NCI-H2029 (cell line): ENCODE results near the gene PKN1.
"Not testable (repeated sequence)": the region's sequence is repeated elsewhere in the genome, so short reads cannot be mapped to it uniquely, and the experiment has no call there.

ENCODE experiments used
- DNase-seq: peaks from one replicate; lab custom pipeline; 2025; lab: John Stamatoyannopoulos, UW

The PKN1 gene

DNA sequence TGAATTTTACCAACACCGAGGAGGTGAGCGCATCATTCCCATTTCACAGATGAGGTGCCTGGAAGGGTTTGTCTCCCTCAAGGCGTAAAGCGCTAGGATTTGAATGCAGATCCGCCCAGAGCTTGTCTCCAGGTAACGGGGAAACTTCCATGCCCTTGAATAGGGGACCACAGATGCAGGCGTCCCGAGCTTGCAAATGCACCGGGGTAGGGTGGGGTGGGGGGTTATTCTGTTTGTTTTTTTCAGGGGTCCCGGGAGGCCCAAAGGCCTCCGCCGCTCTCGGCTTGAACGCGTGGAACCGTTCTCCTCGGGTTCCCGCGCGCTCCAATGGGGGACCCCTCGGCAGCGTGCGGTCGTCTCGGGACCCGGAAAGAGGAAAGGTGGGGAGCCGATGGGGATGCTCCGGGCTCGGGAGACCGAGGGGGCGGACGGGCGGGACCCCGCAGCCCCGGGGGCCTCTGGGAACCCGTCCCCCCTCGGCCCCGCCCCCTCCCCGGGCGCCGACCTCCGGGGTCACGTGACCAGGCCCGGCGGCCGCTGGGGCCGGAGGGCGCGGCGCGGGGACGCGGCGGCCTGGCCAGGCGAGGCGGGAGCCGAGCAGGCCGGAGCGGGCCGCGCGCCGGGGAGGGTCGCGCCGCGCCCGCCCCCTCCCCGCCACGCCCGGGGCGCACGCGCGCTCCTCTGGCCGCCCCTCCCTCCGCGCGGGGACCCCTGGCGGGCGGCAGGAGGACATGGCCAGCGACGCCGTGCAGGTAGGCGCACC is at the start of gene PKN1:
Gene PKN1, plus strand, starts transcription at position 516 of the 763 bp plus-strand sequence. Its CDS starts 216 bp downstream, at position 732.
- peak; percentile 61 for DNase-seq

DNA sequence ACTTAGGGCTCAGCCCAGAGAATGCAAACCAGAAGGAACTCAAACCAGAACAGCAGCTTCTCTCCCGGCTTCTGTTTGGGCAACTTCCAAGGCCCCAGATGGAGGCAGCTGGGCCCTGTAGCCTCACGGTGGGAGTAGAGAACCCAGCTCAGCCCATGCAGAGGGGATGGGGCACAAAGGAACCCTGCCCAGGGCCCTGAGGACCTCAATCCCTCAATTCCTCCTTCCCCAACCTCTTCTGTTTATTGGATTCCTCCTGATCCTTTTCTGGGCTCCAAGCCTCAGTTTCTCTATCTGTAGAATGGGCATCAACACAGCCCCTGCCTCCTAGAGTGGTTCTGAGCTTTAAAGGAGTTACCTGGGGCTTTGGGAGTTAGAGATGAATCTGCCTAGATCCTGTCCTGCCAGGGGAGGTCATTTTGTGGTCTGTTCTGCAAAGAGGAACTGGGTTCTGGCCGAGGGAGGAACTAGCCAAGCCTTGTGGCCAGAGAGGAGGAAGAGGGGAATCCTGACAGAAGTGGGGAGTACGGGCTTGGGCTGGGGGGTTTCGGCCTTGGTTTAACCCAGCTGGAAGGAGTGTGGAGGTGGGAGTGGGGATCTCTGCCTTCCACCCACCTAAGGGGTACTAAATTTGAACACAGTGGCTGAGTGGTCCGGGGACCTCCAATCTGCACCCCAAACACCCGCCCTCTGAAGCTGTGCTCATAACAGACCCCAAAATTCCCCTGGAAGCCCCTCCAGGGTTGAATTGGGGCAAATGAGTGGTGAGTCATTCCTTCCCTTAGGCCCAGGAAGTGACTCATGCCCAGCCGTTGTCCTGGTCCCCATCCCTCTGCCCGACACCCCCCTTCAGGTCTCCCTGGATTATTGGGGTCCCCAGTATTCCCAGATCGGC is 49.2 kb upstream of the PKN1 start:
- no peak for DNase-seq

DNA sequence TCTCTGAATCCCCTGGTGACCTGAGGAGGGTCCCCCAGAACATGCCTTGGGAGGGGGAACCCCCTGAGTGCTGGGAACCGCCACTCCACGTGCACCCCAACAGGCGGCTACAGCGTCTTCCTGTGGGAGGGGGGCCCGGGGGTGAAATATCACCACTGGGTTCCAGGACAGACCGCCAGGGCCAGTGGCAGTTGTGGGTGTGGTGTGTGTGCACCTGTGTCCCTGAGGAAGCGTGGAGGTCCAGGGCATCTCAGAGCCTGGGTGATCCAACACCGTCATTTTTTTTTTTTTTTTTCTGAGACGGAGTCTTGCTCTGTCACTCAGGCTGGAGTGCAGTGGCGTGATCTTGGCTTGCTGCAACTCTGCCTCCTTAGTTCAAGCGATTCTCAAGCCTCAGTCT is 47.6 kb upstream of the PKN1 start:
- no peak for DNase-seq

DNA sequence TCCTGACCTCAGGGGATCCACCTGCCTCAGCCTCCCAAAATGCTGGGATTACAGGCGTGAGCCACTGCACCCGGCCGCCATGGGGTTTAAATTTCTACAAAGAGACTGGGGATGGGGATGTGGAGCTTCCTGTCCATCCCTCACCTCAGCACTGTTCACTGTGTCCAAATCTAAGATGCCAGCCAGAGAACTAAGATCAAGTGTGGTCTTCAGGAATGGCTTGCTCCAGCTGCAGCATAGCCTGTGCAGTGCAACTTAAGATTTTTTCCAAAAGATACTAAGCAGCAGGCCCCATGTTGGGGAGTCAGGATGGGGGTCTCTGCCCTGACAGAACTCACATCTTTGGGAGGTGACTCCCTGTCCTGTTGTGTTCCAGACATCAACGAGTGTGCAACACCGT is 42.6 kb upstream of the PKN1 start:
- no peak for DNase-seq

DNA sequence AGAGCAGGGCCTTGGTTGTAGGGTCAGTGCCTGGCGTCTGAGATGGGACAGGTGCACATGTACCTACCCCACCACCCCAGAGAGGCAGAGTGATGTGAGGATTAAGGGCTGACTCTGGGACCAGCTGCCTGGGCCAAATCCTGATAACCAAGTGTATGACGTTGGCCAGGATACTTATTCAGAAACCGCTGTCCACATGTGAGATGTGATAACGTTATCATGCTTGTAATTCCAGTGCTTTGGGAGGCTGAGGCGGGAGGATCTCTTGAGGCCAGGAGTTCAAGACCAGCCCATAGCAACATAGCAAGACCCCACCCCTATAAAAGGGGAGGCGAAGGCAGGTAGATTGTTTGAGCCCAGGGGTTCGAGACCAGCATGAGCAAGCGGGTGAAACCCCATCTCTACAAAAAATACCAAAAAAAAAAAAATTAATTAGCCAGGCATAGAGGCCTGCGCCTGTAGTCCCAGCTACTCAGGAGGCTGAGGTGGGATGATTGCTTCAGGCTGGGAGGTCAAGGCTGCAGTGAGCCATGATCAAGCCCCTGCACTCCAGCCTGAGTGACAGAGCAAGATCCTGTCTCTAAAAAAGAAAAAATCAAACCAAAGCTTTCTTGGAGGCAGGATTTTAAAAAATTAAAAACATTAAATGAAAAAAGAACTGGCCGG is 41.8 kb upstream of the PKN1 start:
- no peak for DNase-seq

DNA sequence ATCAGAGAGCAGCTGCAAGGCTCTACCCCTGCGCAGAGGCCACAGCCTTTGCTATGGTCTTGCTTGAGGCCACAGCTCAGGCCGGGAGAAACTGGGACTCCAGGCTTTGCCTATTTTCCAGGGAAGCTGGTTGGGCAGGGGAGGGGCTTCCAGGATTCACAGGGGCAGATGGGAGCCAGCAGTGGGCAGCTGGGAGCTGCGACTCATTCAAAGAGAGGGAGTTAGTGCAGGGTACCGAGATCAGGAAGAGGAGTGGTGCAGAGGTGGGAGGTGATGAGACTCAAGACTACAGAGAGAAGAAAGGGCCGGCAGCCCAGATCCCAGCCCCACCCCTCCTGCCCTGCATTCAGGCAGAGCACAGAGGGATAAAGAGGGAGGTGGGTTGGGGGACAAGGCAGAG is 39.8 kb upstream of the PKN1 start:
- no peak for DNase-seq

DNA sequence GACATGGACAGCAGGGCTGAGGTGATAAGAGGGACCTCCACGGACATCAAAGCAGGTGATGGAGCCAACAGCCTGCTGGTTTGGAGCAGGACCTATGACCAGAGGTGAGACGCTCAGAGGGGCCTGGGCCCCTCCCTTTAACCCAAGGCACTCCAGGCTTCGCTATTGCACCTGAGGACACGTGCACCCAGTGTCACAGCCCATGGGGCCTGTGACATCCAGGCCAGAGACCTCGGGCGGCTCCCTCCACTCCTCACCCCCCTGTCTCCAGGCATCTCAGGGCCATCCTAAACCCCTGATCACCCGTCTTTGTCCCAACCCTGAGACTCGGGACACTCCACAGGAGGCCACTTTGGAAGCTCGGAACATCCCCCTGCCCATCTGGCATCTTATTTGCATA is 38.9 kb upstream of the PKN1 start:
- DNase-seq = no peak

DNA sequence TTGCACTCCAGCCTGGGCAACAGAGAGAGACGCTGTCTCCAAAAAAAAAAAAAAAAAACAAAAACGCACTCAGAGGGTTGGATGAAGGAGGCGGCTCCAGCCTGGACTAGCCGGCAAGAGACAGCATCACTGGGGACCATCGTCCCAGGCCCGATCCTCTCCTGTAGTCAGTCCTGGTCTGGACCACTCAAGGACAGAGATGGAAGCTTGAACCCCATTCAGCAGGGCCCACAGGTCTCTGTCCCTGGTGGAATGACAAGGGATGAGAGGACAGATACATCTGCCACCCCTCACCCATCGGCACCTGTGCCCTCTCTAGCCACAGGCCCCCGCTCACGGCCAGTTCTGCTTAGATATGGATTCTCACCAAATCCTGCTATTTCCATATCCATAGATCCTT is 37.8 kb upstream of the PKN1 start:
- DNase-seq = no peak

DNA sequence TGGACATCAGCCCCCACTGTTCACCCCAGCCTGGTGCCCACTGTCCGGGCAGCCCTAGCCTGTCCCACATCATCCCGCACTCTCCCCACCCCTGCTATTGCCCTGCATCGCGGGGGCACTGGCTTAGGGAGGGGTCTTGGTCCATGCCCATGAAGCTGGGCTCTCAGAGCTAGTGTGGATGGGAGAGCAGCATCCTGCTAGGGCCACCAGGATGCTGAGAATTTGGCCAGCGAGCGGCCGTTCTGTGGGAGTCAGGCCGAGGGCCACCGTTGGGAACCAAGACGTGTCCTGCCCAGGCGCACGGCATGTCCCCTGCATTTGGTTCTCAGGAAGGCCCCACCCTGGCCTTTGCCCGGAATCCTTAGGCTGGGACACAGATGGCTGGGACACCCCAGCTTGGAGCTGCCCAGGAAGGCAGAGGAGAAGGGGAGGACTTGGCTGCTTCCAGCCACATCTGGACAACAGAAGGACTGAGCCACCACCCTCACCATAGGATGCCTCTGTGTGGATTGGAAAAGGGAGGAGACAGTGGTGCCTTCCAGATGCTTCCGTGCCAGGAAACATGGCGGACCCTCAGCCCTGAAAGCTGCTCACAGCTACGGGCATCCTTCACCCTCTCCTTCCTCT is 37.3 kb upstream of the PKN1 start:
- no peak for DNase-seq

DNA sequence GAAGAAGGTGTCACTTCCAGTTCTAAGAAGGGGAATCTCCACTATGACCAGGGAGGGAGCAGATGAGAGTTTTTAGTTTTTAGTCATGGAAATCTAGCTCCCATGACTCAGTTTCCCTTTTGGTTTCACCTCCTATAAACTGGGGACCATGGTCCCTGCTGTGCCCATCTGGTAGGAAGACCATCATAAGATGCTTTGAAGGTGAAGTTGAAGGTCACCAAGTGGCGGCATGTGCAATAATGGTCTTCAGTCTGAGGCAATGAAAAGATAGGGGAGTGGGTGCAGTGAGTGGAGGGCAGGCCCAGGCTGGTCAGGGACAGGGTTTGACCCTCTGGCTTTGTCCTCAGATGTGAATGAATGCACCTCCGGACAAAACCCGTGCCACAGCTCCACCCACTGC is 36.4 kb upstream of the PKN1 start:
- not testable (repeated sequence) for DNase-seq

DNA sequence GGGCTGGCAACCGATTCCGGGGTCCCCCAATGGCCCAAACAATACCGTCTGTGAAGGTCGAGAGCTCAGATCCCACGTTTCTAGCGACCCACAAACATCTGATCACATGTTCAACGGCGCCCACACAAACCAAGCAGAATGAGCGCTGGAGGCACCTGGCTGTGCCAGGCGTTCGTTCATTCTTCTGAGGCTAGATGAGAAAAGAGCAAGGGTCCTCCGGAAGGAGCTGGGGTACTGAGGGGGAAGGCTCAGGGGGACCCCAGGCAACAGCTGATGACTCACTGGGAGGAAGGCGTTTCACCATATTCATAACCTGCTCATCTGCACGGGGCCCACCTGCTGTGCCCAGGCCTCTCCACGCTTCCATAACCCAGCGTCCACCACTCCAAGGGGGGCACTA is 35.9 kb upstream of the PKN1 start:
- not testable (repeated sequence) for DNase-seq

DNA sequence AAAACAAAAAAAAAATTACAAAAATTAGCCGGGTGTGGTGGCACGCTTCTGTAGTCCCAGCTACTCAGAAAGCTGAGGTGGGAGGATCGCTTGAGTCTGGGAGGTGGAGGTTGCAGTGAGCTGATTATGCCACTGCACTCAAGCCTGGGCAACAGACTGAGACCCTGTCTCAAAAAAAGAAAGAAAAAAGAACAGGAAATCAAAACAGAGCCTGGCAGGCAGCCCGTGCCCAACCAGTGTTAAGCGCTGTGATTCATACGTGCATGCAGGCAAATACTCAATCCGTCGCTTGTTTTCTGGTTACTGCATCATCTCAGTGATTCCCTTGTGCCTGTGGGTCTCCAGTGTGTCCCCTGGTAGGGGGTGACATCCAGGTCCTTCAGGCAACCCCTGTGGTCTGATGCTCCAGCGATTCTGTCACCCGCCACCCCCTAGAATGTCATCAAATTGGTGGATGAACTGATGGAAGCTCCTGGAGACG is 32.1 kb upstream of the PKN1 start:
- no peak for DNase-seq

DNA sequence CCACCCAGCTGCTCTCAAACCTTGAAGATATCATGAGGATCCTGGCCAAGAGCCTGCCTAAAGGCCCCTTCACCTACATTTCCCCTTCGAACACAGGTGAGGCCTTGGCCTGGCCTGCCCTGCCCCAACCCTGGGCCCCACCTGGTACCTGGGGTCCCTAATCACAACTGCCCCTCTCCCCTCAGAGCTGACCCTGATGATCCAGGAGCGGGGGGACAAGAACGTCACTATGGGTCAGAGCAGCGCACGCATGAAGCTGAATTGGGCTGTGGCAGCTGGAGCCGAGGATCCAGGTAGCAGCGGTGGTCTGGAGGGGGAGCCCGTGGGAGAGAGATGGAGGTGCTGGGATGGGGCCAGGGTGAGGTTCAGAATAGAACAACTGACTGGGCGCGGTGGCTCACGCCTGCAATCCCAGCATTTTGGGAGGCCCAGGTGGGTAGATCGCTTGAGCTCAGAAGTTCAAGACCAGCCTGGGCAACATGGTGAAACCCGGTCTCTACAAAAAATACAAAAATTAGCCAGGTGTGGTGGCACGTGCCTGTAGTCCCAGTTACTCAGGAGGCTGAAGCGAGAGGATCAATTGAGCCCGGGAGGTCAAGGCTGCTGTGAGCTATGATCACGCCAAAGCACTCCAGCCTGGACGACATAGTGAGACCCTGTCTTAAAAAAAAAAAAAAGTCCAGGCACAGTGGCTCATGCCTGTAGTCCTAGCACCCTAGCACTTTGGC is 31.5 kb upstream of the PKN1 start:
- DNase-seq = no peak

DNA sequence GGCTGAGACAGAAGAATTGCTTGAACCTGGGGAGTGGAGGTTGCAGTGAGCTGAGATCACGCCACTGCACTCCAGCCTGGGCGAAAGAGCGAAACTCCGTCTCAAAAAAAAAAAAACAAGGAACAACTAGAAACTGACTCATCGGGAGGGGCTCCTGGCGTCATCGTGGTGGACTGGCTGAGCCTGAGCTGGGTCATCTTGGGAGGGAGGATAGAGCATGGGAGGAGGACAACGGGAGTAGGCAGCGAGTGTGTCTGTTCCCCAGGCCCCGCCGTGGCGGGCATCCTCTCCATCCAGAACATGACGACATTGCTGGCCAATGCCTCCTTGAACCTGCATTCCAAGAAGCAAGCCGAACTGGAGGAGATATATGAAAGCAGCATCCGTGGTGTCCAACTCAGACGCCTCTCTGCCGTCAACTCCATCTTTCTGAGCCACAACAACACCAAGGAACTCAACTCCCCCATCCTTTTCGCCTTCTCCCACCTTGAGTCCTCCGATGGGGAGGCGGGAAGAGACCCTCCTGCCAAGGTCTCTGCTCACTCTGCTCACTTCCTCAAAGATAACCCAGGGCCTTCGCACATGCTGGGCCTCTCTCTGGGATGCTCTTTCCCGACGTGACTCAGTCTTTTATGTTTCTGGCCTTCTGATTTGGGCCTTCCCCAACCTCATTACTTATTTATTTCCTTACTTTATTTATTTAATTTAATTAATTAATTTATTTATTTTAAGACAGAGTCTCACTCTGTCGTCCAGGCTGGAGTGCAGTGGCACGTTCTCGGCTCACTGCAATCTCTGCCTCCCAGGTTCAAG is 30.6 kb upstream of the PKN1 start:
- DNase-seq = no peak

DNA sequence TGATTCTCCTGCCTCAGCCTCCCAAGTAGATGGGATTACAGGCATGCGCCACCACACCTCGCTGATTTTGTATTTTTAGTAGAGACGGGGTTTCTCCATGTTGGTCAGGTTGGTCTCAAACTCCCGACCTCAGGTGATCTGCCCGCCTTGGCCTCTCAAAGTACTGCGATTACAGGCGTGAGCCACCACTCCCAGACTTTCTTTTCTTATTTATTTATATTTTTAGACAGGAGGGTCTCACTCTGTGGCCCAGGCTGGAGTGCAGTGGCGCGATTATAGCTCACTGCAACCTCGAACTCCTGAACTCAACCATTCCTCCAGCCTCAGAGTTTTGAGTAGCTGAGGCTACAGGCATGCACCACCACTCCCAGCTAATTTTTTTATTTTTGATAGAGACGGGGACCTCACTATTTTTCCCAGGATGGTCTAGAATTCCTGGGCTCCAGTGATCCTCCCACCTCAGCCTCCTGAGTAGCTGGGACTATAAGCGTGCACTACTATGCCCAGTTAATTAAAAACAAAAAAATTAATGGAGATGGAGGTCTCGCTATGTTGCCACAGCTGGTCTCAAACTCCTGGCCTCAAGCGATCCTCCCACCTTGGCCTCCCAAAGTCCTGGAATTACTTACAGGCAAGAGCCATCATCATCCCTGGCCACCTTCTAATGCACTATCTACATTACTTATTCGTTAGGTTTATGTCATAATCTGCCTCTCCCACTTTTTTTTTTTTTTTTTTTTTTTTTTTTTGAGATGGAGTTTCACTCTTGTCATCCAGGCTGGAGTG is 29.8 kb upstream of the PKN1 start:
- not testable (repeated sequence) for DNase-seq

DNA sequence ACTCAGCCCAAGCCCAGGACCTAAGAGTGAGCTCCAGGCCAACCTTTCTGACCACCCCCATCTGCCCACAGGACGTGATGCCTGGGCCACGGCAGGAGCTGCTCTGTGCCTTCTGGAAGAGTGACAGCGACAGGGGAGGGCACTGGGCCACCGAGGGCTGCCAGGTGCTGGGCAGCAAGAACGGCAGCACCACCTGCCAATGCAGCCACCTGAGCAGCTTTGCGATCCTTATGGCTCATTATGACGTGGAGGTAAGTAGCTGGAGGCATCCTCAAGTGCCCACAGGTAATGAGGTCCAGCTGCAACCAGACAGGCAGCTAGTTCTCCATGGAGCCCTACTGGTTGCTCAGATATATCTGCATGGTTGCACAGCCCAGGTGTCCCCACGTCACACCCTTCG is 28.8 kb upstream of the PKN1 start:
- peak; percentile 98 for DNase-seq

DNA sequence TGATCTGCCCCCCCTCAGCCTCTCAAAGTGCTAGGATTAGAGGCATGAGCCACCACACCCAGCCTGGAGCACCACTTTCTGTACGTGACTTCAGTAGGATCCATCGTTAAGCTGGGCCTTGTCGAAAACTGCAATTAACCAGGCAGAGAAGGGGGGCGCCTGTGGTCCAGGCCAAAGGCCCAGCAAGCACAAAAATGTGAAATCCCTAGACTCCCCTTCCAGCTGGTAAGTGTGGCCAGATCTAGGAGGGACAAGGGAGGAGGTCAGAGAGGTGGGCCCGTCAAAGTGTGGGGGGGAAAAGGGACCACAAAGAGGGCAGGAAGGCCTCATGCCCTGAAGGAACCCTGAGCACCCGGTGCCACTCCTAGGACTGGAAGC is 27.7 kb upstream of the PKN1 start:
- DNase-seq = no peak

DNA sequence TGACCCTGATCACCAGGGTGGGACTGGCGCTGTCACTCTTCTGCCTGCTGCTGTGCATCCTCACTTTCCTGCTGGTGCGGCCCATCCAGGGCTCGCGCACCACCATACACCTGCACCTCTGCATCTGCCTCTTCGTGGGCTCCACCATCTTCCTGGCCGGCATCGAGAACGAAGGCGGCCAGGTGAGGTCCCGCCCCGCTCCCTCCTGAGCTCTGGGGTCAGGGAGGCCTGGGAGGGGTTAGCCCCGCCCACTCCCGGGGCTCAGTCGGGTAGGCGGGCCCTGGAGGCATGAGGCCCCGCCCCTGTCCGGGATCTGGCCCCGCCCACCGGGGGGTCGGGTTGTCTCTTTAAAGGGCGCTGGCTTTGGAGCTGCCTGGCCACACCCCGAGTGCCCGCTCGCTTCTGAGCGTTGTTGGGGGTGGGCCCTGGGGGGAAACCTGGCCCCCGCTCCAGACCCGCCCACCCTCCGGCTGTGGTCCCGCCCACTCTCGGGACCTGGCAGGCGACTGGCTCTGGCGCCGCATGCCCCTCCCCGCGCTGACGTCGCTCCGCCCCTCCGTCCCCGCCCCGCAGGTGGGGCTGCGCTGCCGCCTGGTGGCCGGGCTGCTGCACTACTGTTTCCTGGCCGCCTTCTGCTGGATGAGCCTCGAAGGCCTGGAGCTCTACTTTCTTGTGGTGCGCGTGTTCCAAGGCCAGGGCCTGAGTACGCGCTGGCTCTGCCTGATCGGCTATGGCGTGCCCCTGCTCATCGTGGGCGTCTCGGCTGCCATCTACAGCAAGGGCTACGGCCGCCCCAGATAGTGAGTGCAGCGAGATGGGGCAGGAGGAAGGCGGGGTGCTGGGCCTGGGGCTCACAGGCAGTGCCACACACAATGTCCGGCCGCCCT is 27.1 kb upstream of the PKN1 start:
- peak; percentile 88 for DNase-seq
